ENCODE results near the gene TRABD. TPM values are rescaled to one million over a fixed set of nuclear protein-coding genes. Genes with fewer than 3 reads are reported as not detected.
A peak's percentile ranks its signal among the peaks of the same experiment; 100 is the strongest.

The TRABD gene
- total RNA-seq, 1 experiment from 2014 or later: 33.5 TPM

DNA sequence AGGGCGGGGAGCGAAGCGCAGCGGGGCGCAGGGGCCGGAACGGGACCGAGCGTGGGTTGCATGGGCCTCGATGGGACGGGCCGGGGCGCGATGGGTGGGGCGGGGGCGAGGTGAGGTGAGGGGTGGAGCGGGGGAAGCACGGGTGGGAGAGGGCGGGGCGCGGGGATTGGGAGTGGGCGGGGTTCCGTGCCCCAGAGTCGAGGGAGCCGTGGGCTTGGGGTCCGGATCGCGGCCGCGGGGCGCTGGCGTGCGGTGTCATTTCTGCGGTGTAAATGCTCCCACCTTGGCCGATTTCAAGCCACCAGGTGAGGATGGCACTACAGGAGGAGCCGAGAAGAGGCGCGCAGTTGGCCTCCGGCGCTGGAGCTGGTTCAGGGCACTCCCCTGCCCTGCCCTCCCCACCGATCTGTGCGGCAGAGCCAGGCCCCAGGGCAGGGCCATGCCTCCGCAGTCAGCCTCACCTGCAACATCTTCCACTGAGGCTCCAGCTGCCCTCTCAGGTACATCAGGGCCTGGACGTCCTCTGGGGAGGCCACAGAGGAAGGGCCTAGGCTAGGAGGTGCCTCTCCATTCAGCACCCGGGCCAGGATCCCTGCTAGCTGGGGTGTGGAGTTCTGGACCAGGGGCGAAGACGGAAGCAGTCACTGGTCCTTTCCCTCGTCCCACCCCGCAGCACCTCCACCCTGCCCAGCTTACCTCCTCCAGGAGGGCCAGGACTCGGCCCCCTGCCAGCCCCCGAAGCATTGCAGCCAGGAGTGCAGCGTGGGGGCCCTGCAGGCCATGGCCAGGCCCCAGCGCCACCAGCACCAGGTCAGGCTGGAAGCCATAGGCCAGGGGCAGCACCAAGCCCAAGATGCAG is 59.7 kb downstream of the TRABD start:
- no peaks in the 10 kb centered on the region for H3K27me3 Mint-ChIP-seq (ENCODE audit: insufficient read depth, unreplicated experiment)
- H3K4me1 ChIP-seq: peaks cover 17% of the 10 kb centered on the region
- no peaks in the 10 kb centered on the region for H3K9me3 Mint-ChIP-seq (ENCODE audit: unreplicated experiment)
- BruUV-seq (replicated peaks): no TSS peak
- H3K4me3 ChIP-seq (ENCODE audit: low read depth, low read length): peak overlapping the region; percentile 58
- ChIA-PET POLR2A (no interaction called here), CTCF (interaction anchor here (0.5 to 2.5 kb wide), 3 partner anchors 50 to 97 kb away, joined by 3 to 8 read pairs (median 3); no protein-coding TSS in a partner anchor)
- H3K36me3 ChIP-seq (ENCODE audit: control insufficient read depth, insufficient read depth, low read length): peaks cover 9% of the 10 kb centered on the region; the same call in 1 of the 2 replicates
- no peak for DNase-seq
- H3K4me3 Mint-ChIP-seq (ENCODE audit: unreplicated experiment): peak overlapping the region; percentile 76
- peaks cover 56% of the 10 kb centered on the region for H3K36me3 Mint-ChIP-seq (ENCODE audit: insufficient read depth, unreplicated experiment)
- intact Hi-C loops (cut with micrococcal nuclease; ENCODE audit: unreplicated experiment): no loop called here
- H3K27ac Mint-ChIP-seq (ENCODE audit: unreplicated experiment): peak overlapping the region; percentile 87
- TF ChIP-seq, protein P1, sequence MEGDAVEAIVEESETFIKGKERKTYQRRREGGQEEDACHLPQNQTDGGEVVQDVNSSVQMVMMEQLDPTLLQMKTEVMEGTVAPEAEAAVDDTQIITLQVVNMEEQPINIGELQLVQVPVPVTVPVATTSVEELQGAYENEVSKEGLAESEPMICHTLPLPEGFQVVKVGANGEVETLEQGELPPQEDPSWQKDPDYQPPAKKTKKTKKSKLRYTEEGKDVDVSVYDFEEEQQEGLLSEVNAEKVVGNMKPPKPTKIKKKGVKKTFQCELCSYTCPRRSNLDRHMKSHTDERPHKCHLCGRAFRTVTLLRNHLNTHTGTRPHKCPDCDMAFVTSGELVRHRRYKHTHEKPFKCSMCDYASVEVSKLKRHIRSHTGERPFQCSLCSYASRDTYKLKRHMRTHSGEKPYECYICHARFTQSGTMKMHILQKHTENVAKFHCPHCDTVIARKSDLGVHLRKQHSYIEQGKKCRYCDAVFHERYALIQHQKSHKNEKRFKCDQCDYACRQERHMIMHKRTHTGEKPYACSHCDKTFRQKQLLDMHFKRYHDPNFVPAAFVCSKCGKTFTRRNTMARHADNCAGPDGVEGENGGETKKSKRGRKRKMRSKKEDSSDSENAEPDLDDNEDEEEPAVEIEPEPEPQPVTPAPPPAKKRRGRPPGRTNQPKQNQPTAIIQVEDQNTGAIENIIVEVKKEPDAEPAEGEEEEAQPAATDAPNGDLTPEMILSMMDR (IDR thresholded peaks at IDR 0.05; ENCODE audit: insufficient read depth in 1 of 2, low read depth in 1 of 2, low read length in 1 of 2, severe bottlenecking in 1 of 2, unreplicated experiment in 1 of 2): no peak
- no peaks in the 10 kb centered on the region for H3K9me3 ChIP-seq
- no peaks in the 10 kb centered on the region for H3K27me3 ChIP-seq (replicated peaks; ENCODE audit: control insufficient read depth, insufficient read depth, low read length)
- peaks cover 8% of the 10 kb centered on the region for H3K4me1 Mint-ChIP-seq (ENCODE audit: low read depth, unreplicated experiment)

DNA sequence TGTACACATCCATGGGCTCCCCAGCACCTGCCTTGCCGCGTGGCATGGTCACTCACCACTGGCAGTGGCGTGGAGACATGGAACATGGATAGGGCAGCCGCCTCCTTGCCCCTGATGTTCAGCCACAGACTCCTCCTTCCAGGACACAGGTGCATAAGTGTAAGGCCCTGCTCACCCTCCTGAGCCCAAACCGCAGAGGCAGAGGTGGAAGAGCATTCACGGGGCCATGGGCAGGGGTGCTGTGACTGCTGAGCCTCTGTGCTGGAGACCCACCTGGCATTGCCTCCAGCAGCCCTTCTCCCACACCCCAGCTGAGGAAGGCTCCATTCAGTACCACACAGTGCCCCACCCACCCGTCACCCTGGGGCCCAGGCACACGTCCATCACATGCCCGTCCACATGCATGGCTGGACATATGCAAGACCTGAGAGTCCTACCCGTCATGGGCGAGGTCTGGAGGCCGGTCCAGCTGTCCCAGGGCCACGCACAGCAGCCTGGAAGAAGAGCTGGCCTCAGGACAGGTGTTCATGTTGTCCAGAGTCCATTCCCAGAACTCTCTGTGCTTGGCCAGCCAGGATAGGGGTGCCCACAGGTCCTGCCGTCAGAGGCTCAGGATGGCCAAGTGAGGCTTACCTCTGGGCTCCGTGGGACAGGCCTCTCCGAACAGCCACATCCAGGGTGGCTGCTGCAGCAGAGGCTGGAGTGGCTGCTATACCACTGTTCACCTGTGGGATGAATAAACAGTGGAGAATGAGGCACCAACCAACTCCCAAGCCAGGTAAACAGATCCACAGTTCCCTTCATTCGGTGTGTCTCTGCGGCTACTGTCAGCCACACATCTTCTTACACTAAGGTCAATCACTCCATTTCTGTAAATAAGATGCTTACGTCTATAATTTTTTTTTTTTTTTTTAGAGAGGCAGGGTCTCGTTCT is 60.8 kb downstream of the TRABD start:
- intact Hi-C loops (cut with micrococcal nuclease; ENCODE audit: unreplicated experiment): no loop called here
- POLR2A ChIA-PET: no interaction called here
- H3K36me3 ChIP-seq (ENCODE audit: control insufficient read depth, insufficient read depth, low read length): peaks cover 9% of the 10 kb centered on the region; the same call in 1 of the 2 replicates
- H3K27me3 ChIP-seq (replicated peaks; ENCODE audit: control insufficient read depth, insufficient read depth, low read length): no peaks in the 10 kb centered on the region
- H3K27me3 Mint-ChIP-seq (ENCODE audit: insufficient read depth, unreplicated experiment): no peaks in the 10 kb centered on the region
- peaks cover 4% of the 10 kb centered on the region for H3K4me1 Mint-ChIP-seq (ENCODE audit: low read depth, unreplicated experiment)
- H3K9me3 Mint-ChIP-seq (ENCODE audit: unreplicated experiment): no peaks in the 10 kb centered on the region
- peaks cover 56% of the 10 kb centered on the region for H3K36me3 Mint-ChIP-seq (ENCODE audit: insufficient read depth, unreplicated experiment)
- H3K9me3 ChIP-seq: no peaks in the 10 kb centered on the region
- H3K27ac Mint-ChIP-seq (ENCODE audit: unreplicated experiment): no peak overlapping the region
- peak overlapping the region; percentile 76 for H3K4me3 Mint-ChIP-seq (ENCODE audit: unreplicated experiment)
- BruUV-seq (replicated peaks): no TSS peak
- peak overlapping the region; percentile 58; the same call in 1 of the 2 replicates for H3K4me3 ChIP-seq (ENCODE audit: low read depth, low read length)
- peak in 1 of 2 experiments; percentile 54 for DNase-seq
- H3K4me1 ChIP-seq: peaks cover 19% of the 10 kb centered on the region
- CTCF ChIA-PET: no interaction called here
- TF ChIP-seq, protein P1 (IDR thresholded peaks at IDR 0.05; ENCODE audit: insufficient read depth in 1 of 2, low read depth in 1 of 2, low read length in 1 of 2, severe bottlenecking in 1 of 2, unreplicated experiment in 1 of 2): peak in 1 of 2 experiments; percentile 26

DNA sequence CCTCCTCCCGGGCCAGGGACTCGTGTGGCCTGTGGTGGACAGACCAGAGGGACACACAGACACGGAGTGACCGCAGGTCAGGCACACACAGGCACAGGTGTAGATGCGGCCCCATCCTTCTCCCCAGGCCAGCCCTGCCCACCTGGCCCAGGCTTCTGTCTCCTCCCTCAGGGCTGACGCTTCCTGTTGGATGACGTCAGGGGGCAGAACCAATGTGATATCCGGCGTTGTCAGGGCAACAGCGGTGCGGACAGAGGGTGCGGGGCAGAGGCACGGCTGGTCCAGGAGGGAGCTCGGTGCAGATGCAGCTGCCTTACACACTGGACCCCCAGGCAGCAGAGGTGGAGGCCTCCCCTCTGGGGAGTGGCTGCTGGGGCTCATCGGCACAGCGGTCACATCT is 62.0 kb downstream of the TRABD start:
- no peaks in the 10 kb centered on the region for H3K9me3 Mint-ChIP-seq (ENCODE audit: unreplicated experiment)
- Histone ChIP-seq H3K27me3 (replicated peaks; ENCODE audit: control insufficient read depth, insufficient read depth, low read length) (no peaks in the 10 kb centered on the region), H3K4me3 (ENCODE audit: low read depth, low read length) (no peak overlapping the region), H3K36me3 (ENCODE audit: control insufficient read depth, insufficient read depth, low read length) (peaks cover 9% of the 10 kb centered on the region; the same call in 1 of the 2 replicates), H3K9me3 (no peaks in the 10 kb centered on the region), H3K4me1 (peaks cover 26% of the 10 kb centered on the region)
- H3K27ac Mint-ChIP-seq (ENCODE audit: unreplicated experiment): no peak overlapping the region
- ChIA-PET POLR2A (interaction anchor here (0.8 kb wide), 1 partner anchor 260 kb away, joined by 3 read pairs; the partner anchor contains the start of gene LMF2), CTCF (no interaction called here)
- H3K4me1 Mint-ChIP-seq (ENCODE audit: low read depth, unreplicated experiment): no peaks in the 10 kb centered on the region
- no peak overlapping the region for H3K4me3 Mint-ChIP-seq (ENCODE audit: unreplicated experiment)
- peaks cover 56% of the 10 kb centered on the region for H3K36me3 Mint-ChIP-seq (ENCODE audit: insufficient read depth, unreplicated experiment)
- BruUV-seq (replicated peaks): no TSS peak
- intact Hi-C loops (cut with micrococcal nuclease; ENCODE audit: unreplicated experiment): no loop called here
- no peak for DNase-seq
- TF ChIP-seq, protein P1 (IDR thresholded peaks at IDR 0.05; ENCODE audit: insufficient read depth in 1 of 2, low read depth in 1 of 2, low read length in 1 of 2, severe bottlenecking in 1 of 2, unreplicated experiment in 1 of 2): no peak
- no peaks in the 10 kb centered on the region for H3K27me3 Mint-ChIP-seq (ENCODE audit: insufficient read depth, unreplicated experiment)
